Activated CD4-positive, alpha-beta memory T cell treated with anti-CD3 and anti-CD28 coated beads, Interleukin-2, amount 10 ng/mL, durations not matched to agents 7 days and 5 days (primary cell): ENCODE results near the gene ZNF98. TPM values are rescaled to one million over a fixed set of nuclear protein-coding genes. Genes with fewer than 3 reads are reported as not detected.

Experiments used
- CTCF ChIA-PET: fragments of 350-600 bp; sonication (Branson Sonifier 250); formaldehyde crosslinking; loops from one replicate; lab custom pipeline; 2021; ENCODE audit warnings: antibody characterized with exemption, inconsistent platforms; lab: Charles Lee
- POLR2A ChIA-PET: fragments of 350-600 bp; sonication (Branson Sonifier 250); formaldehyde crosslinking; loops from one replicate; lab custom pipeline; 2021; ENCODE audit warnings: antibody characterized with exemption; lab: Charles Lee
- DNase-seq: peaks from one replicate; pipeline ENCODE4 v3.0.0-alpha.2; 2020
- H3K27ac Mint-ChIP-seq: one replicate; pipeline ENCODE4 v1.8.0; 2021; ENCODE audit warnings: mild to moderate bottlenecking, mixed read lengths
- H3K27me3 Mint-ChIP-seq: one replicate; pipeline ENCODE4 v1.8.0; 2021; ENCODE audit warnings: mixed read lengths
- H3K36me3 Mint-ChIP-seq: one replicate; pipeline ENCODE4 v1.8.0; 2021; ENCODE audit warnings: low read depth, mixed read lengths
- H3K4me1 Mint-ChIP-seq: one replicate; pipeline ENCODE4 v1.8.0; 2021; ENCODE audit warnings: mixed read lengths
- H3K4me3 Mint-ChIP-seq: one replicate; pipeline ENCODE4 v1.8.0; 2021; ENCODE audit warnings: mild to moderate bottlenecking, mixed read lengths
- H3K9me3 Mint-ChIP-seq: one replicate; pipeline ENCODE4 v1.8.0; 2021; ENCODE audit warnings: mixed read lengths
- total RNA-seq, 2 experiments: library from RNA; stranded (reverse); gene quantifications; one replicate each; pipeline ENCODE4 v1.2.3, GENCODE V29; 2021

ZNF98 gene
- not detected for total RNA-seq

DNA sequence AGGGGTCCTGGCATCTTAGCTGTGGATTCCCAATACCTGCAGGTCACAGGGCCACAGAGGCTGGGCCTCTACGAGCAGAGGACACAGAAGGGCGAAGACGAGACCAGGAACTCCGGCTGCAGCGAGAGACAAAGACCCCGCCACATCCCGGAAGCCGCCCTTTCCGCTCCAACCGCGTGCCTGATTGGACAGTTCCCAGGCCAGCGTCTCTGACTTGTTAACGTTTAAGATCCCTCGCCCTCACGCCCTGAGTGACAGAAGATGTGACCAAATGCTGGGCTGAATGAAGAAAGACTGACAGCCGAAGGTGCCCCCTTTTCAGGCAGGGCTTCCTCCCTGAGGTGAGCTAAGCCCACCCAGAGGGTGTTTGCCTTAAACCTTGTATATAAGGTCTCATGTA, at the start of gene ZNF98:
ZNF98 (minus strand) TSS at position 136 of the 400 bp plus-strand sequence; CDS start at position 14, 122 bp downstream.
- Mint-ChIP-seq H3K36me3 (no peaks in the 10 kb centered on the region), H3K27ac (no peak within 1 kb of the TSS), H3K9me3 (peaks cover 25% of the 10 kb centered on the region), H3K4me1 (no peaks in the 10 kb centered on the region), H3K4me3 (no peak within 1 kb of the TSS), H3K27me3 (no peaks in the 10 kb centered on the region)
- DNase-seq: no peak
- ChIA-PET POLR2A (no interaction called here), CTCF (no interaction called here)

DNA sequence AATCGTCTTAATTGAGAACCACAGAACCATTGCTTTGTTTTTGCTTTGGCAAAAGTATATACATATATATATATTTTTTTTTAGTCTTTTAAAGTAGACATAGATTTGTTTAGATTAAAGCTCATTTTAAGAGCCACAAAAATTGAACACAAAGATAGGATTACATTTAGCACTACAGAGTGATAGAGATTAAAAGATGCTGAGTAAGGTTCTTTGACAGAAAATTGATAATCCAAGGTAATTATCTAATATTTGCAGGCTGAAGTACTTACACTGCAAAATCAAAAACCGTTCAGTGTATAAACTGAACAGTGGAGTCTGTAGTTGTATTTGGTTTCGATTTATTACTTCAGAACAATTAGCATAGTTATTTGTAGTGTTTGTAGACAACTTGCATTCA, 24.5 kb upstream of the ZNF98 start:
- Mint-ChIP-seq H3K27me3 (no peaks in the 10 kb centered on the region), H3K4me1 (no peaks in the 10 kb centered on the region)
- CTCF ChIA-PET: no interaction called here

DNA sequence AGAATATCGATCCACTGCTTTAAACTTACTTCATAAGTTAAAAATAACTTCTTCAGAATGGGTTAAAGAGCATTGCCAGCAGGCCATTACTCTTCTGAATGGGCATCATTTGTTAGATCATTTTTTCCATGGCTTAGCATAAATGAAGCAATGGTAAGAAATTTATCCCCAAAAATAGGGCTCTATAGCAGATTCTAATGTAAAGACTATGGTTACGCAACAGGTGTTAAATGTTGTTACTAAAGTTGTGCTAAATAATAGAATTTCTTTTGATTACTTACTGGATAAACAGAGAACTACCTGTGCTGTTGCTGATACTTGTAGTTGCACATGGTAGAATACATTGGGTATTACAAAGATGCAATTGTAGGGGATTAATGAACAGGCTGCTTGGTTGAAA, 15.9 kb upstream of the ZNF98 start:
- ChIA-PET POLR2A (no interaction called here), CTCF (no interaction called here)
- Mint-ChIP-seq H3K4me1 (no peaks in the 10 kb centered on the region), H3K9me3 (peaks cover 22% of the 10 kb centered on the region), H3K36me3 (no peaks in the 10 kb centered on the region), H3K27ac (no peak overlapping the region), H3K4me3 (no peak overlapping the region), H3K27me3 (no peaks in the 10 kb centered on the region)
- no peak for DNase-seq

More for the DNA sequence above, 24.5 kb upstream of the ZNF98 start:
- Mint-ChIP-seq H3K36me3 (no peaks in the 10 kb centered on the region), H3K27ac (no peak overlapping the region), H3K4me3 (no peak overlapping the region), H3K9me3 (peaks cover 45% of the 10 kb centered on the region)
- POLR2A ChIA-PET: no interaction called here
- no peak for DNase-seq

DNA sequence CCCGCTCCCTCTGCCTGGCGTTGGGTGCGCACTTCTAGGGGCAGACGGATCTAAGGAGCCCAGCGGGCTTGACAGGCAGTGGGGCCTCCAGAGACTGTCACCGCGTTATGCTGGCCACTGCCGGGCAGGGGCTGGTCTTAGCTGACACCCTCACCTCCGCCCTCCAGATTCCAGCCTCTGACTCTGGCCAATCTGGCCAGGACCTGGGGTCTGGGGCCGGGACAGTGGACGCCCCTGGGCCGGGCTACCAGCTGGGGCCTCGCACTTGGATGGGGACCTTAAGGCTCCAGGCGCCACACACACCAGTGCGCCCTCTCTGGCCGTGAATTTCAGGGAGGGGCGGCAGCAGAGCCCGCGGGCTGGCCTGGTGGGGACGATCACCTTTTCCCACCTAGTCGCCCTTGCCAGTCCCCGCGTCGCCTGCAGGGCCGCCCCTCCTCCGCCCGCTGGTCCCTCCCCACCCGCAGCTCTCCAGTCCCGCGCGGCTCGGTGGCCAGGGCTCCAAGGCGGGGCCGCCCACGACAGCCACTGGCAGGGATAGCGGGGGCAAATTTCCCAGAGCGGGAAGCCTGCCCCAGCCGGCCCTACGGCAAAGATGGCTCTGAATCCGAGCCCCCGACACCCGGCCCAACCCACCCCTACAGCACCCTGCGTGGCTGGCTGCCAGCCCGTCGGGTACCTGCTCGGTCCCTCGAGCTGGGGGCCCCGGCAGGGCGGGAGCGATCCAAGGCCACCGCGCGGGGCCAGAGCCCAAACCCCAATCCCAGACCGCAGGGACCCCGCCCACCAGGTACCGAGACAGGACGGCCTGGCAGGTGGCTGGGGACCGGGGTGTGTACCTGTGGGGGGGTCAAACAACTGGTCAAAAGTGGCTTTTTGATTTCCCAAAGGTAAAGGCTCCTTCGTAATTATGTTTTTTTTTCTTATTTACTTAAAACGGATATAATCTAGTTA, 6.1 kb upstream of the ZNF98 start:
- DNase-seq: no peak
- H3K27ac Mint-ChIP-seq: no peak overlapping the region
- CTCF ChIA-PET: no interaction called here
- H3K9me3 Mint-ChIP-seq: peaks cover 16% of the 10 kb centered on the region
- no peaks in the 10 kb centered on the region for H3K4me1 Mint-ChIP-seq
- POLR2A ChIA-PET: no interaction called here
- no peaks in the 10 kb centered on the region for H3K36me3 Mint-ChIP-seq
- H3K27me3 Mint-ChIP-seq: no peaks in the 10 kb centered on the region
- H3K4me3 Mint-ChIP-seq: no peak overlapping the region

DNA sequence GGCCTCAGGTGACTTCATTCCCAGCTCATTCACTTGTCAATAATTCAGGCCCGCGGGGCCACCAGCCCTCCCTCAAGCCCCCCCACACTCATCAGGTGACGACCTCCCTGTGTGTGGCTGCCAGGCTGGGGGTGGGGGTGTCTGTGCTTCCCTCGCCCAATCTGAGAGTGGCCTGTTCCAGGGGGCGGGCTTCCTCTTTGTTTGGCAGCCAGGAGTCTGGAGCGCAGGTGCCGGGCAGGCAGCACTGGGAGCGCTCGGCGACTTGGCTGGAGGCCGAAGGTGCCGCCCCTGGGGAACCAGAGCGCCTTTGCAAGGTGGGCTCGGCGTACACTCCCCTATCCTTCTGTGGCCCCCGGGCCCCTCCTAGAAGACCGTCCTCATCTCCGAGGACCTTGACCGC, 5.4 kb upstream of the ZNF98 start:
- DNase-seq: no peak
- ChIA-PET POLR2A (no interaction called here), CTCF (no interaction called here)
- no peaks in the 10 kb centered on the region for H3K27me3 Mint-ChIP-seq
- H3K9me3 Mint-ChIP-seq: peaks cover 16% of the 10 kb centered on the region
- H3K27ac Mint-ChIP-seq: no peak overlapping the region
- no peak overlapping the region for H3K4me3 Mint-ChIP-seq
- H3K36me3 Mint-ChIP-seq: no peaks in the 10 kb centered on the region
- no peaks in the 10 kb centered on the region for H3K4me1 Mint-ChIP-seq

DNA sequence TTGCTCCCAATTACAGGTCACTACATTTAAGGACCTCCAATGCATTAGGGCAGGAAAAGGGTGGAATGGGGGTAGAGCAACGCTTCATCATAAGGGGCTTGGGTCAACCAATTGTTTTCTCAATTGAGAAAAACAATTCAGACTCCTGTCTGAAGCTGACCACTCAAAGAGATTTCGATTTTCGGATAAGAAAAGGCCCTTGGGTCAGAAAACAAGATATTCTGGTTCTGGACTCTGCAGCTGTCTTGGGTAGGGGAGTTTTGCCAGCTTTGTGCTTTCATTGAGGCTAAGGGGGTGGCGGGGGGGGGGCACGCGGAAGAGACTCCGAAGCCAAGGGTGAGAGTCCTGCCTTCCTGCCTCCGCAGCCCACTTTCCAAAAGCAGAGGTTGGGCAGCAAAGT, 4.8 kb upstream of the ZNF98 start:
- POLR2A ChIA-PET: no interaction called here
- H3K4me3 Mint-ChIP-seq: no peak overlapping the region
- CTCF ChIA-PET: no interaction called here
- DNase-seq: no peak
- H3K36me3 Mint-ChIP-seq: no peaks in the 10 kb centered on the region
- peaks cover 18% of the 10 kb centered on the region for H3K9me3 Mint-ChIP-seq
- no peaks in the 10 kb centered on the region for H3K27me3 Mint-ChIP-seq
- no peak overlapping the region for H3K27ac Mint-ChIP-seq
- H3K4me1 Mint-ChIP-seq: no peaks in the 10 kb centered on the region

DNA sequence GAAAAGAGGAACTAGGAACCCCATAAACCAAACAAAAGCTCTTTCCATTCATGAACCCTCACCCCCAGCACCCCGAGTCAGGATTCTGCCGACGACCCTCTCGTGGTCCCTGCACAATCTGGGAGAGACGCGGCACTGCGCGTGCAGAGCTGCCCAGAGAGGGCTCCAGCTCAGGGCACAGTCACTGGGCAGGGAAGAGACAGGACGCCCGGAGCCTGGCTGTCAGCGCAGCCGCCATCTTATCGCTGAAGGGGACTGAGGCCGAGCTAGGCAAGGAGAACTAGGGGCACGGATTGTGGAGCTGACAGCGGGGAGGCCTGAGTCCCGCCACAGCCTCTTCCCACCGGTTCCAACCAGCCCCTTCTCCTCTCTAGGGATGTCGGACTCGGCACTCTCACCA, 349 bp downstream of the ZNF98 start:
- H3K4me3 Mint-ChIP-seq: no peak overlapping the region
- H3K9me3 Mint-ChIP-seq: peaks cover 26% of the 10 kb centered on the region
- DNase-seq: no peak
- H3K27ac Mint-ChIP-seq: no peak overlapping the region
- no peaks in the 10 kb centered on the region for H3K4me1 Mint-ChIP-seq
- H3K27me3 Mint-ChIP-seq: no peaks in the 10 kb centered on the region
- CTCF ChIA-PET: no interaction called here
- POLR2A ChIA-PET: no interaction called here
- H3K36me3 Mint-ChIP-seq: no peaks in the 10 kb centered on the region

DNA sequence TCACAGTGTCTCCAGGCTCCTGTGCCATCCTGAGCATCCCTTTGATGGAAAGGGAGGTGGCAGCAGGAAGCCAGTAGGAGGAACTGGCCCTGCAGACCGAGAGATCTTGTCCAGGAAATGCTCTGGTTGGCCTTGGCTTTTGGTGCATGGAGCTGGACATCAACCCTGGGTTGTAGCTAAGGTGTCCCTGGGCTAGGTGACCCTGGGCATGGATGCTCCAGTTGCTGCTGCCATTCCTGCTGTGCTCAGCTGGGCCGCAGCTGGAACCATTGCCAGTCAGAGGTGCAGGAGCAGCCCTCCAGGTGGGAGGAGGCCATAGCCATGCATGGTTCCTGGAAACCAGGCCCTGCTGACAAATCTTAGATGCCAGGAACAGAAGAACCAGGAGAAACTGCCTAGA, 67.5 kb downstream of the ZNF98 start:
- Mint-ChIP-seq H3K27ac (no peak overlapping the region), H3K4me3 (no peak overlapping the region), H3K36me3 (no peaks in the 10 kb centered on the region), H3K9me3 (peaks cover 42% of the 10 kb centered on the region), H3K4me1 (no peaks in the 10 kb centered on the region), H3K27me3 (no peaks in the 10 kb centered on the region)
- DNase-seq: no peak
- CTCF ChIA-PET: no interaction called here
- POLR2A ChIA-PET: no interaction called here

Other genes with a start within 250 kb of the ZNF98 start
- not detected for gene ZNF676, start 225.4 kb downstream of the ZNF98 start, total RNA-seq
- not detected for gene ZNF729, start 135.9 kb downstream of the ZNF98 start, total RNA-seq
- gene ZNF492, start 212.0 kb upstream of the ZNF98 start, total RNA-seq: 1 to 10 TPM; 1.1 to 1.2 TPM